Osteoblast (primary cell): ENCODE measurements around the gene RIPK4. TPM values are rescaled to one million over a fixed set of nuclear protein-coding genes. Genes with fewer than 3 reads are reported as not detected.
A peak's percentile ranks its signal among the peaks of the same experiment; 100 is the strongest.

Source experiments
- DNase-seq: peaks from one replicate; pipeline ENCODE4 v3.0.0; 2011; ENCODE audit warnings: low spot score, mixed read lengths; ENCODE audit not compliant: insufficient read length; ENCODE audit errors: missing footprints
- H2AFZ ChIP-seq: 2 replicates; pipeline ENCODE4 v1.6.0; 2011; ENCODE audit warnings: mild to moderate bottlenecking, low read length
- H3K27ac ChIP-seq: 2 replicates; pipeline ENCODE4 v1.5.1; 2011; ENCODE audit warnings: mild to moderate bottlenecking, low read depth, low read length, moderate library complexity
- H3K27me3 ChIP-seq: 2 replicates; pipeline ENCODE4 v1.6.0; 2012; ENCODE audit warnings: mild to moderate bottlenecking, control low read depth, inconsistent platforms, low read length, moderate library complexity; ENCODE audit not compliant: insufficient read depth
- H3K36me3 ChIP-seq: 2 replicates; pipeline ENCODE4 v1.5.1; 2011; ENCODE audit warnings: mild to moderate bottlenecking, low read length, control low read depth, moderate library complexity; ENCODE audit not compliant: insufficient read depth
- H3K4me1 ChIP-seq: 2 replicates; pipeline ENCODE4 v1.5.1; 2011; ENCODE audit warnings: mild to moderate bottlenecking, low read length, control low read depth, moderate library complexity; ENCODE audit not compliant: insufficient read depth
- H3K4me2 ChIP-seq: 2 replicates; pipeline ENCODE4 v1.6.0; 2011; ENCODE audit warnings: mild to moderate bottlenecking, low read length; ENCODE audit not compliant: insufficient read depth
- H3K4me3 ChIP-seq: fragments of 200-600 bp; sonication (generic); 3 replicates; pipeline ENCODE4 v1.5.1; 2012; ENCODE audit warnings: mild to moderate bottlenecking, low read length, inconsistent platforms; ENCODE audit not compliant: insufficient read depth
- H3K79me2 ChIP-seq: 2 replicates; pipeline ENCODE4 v1.6.0; 2012; ENCODE audit warnings: mild to moderate bottlenecking, low read length, control low read depth, inconsistent platforms; ENCODE audit not compliant: insufficient read depth
- H3K9me3 ChIP-seq: 2 replicates; pipeline ENCODE4 v1.5.1; 2011; ENCODE audit warnings: low read depth, low read length, control low read depth
- H4K20me1 ChIP-seq: 2 replicates; pipeline ENCODE4 v1.6.0; 2012; ENCODE audit warnings: mild to moderate bottlenecking, low read length, control low read depth; ENCODE audit not compliant: insufficient read depth
- CTCF ChIP-seq: IDR thresholded peaks from 2 replicates; pipeline ENCODE4 v1.5.1; 2011; ENCODE audit warnings: mild to moderate bottlenecking, low read depth, low read length, moderate library complexity; ENCODE audit errors: extremely low read depth
- total RNA-seq: library from RNA; depleted of rRNA; stranded (reverse); fragments of >200 nt; gene quantifications from 2 replicates; pipeline ENCODE4 v1.2.3, GENCODE V29; 2012

Gene RIPK4
- total RNA-seq, 1 donor = 2.2 TPM

GRCh38 chr21:41765420-41765821 is 1.4 kb downstream of the RIPK4 start:
- peak; percentile 50 for DNase-seq
- Histone ChIP-seq H3K4me1 (peaks cover 34% of the 10 kb centered on the region), H3K79me2 (no peaks in the 10 kb centered on the region), H3K27me3 (peaks cover 51% of the 10 kb centered on the region), H4K20me1 (no peaks in the 10 kb centered on the region), H2AFZ (no peak overlapping the region), H3K9me3 (no peaks in the 10 kb centered on the region), H3K4me2 (no peak overlapping the region), H3K27ac (no peak overlapping the region), H3K4me3 (no peak overlapping the region), H3K36me3 (no peaks in the 10 kb centered on the region)
- TF ChIP-seq CTCF = no peak

DNA sequence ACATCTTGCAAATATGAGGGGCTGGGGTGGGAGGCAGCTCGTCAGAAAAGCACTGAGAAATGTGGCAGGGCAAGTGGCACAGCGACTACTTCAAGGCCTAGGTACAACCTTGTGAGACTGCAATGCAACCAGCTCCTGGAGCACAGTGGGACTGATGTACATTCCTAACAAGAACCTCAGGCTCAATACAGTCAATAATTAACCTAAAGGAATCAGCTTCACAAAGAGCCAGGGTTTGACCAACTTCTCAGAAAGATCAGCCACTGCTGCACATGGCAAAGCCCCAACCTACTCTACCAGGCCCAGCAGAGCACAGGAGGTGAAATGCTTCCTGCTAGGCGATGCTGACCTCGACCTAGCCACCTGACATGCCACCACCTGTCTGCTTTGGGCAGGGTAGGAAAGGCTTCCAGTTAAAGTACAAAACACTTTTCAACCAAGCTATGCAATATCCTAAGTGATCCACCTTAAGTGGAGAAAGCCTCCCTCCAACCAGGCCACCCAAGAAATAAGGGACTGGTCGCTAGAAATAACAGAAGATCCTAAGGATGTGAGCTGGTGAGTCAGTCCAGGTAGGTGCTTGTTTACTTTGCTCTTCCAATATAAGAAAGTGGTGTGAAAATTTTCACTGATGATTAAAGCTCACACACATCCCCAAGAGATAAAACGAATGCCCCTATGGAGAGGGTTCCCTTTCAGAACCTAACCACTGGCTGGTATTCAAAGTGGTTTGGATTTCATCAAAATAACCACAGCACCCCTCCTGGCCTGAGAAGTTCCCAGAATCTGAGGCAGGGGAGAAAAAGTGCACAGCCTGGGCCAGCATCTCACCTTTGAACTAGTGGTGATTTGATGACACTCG is 2.1 kb downstream of the RIPK4 start:
- Histone ChIP-seq H3K36me3 (no peaks in the 10 kb centered on the region), H3K9me3 (no peaks in the 10 kb centered on the region), H3K27ac (no peak overlapping the region), H3K27me3 (peaks cover 51% of the 10 kb centered on the region), H2AFZ (no peak overlapping the region), H3K4me3 (no peak overlapping the region), H3K4me2 (no peak overlapping the region), H4K20me1 (no peaks in the 10 kb centered on the region), H3K4me1 (peaks cover 34% of the 10 kb centered on the region), H3K79me2 (no peaks in the 10 kb centered on the region)
- DNase-seq = peak; percentile 68
- TF ChIP-seq CTCF = no peak

DNA sequence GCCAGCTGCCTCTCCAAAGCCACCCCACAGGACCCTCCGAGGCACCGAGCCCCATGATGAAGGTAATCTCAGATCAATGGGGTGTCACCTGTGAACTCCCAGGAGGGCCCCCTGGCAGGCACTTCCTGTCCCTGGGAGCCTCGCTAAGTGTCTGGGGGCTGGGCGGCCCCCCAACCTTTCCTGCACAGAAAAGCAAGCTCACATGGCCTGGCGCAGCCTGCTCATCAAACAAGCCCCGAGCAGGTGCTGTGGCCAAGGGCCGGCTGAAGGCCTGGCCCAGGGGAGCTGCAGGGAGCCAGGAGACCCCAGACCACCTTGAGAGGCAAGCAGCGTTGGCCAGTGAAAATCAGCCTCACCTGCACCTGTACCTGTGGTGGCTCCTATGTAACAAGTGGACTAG is 2.9 kb downstream of the RIPK4 start:
- Histone ChIP-seq H4K20me1 (no peaks in the 10 kb centered on the region), H2AFZ (no peak overlapping the region), H3K27me3 (peaks cover 49% of the 10 kb centered on the region), H3K4me1 (peaks cover 34% of the 10 kb centered on the region), H3K4me3 (no peak overlapping the region), H3K79me2 (no peaks in the 10 kb centered on the region), H3K27ac (no peak overlapping the region), H3K4me2 (no peak overlapping the region), H3K9me3 (no peaks in the 10 kb centered on the region), H3K36me3 (no peaks in the 10 kb centered on the region)
- TF ChIP-seq CTCF = no peak
- no peak for DNase-seq

- H3K79me2 ChIP-seq = no peaks in the 10 kb centered on the region
- no peak overlapping the region for H3K4me2 ChIP-seq
- no peaks in the 10 kb centered on the region for H3K9me3 ChIP-seq
- H3K36me3 ChIP-seq = no peaks in the 10 kb centered on the region
- H3K27ac ChIP-seq = no peak overlapping the region
- no peak overlapping the region for H3K4me3 ChIP-seq
- H3K27me3 ChIP-seq = peaks cover 46% of the 10 kb centered on the region
- H4K20me1 ChIP-seq = no peaks in the 10 kb centered on the region
- peaks cover 30% of the 10 kb centered on the region for H3K4me1 ChIP-seq
- H2AFZ ChIP-seq = no peak overlapping the region
- peak; percentile 83 for DNase-seq
- no peak for TF ChIP-seq CTCF
Observed at GRCh38 chr21:41763398-41763931, 3.4 kb downstream of the RIPK4 start.
